Measurements from ENCODE around the gene HCRT.

- TF ChIP-seq CTCF (conservative IDR thresholded peaks at IDR 0.05; ENCODE audit: low read depth, low read length) (no peak), EZH2 (IDR thresholded peaks at IDR 0.05; ENCODE audit: low read length, unreplicated experiment) (no peak), EZH2phosphoT487 (IDR thresholded peaks at IDR 0.05; ENCODE audit: borderline replicate concordance, low read length) (no peak)
Measured at GRCh38 chr17:42233156-42233555, 47.9 kb upstream of the HCRT start.
